SHP77 treated with DMSO at 0.1 percent for 48 hours (cell line): Measurements from ENCODE around the gene HSDL1.

Experiments used
- DNase-seq: peaks from one replicate; lab custom pipeline; 2025; lab: John Stamatoyannopoulos, UW

The HSDL1 gene

DNA sequence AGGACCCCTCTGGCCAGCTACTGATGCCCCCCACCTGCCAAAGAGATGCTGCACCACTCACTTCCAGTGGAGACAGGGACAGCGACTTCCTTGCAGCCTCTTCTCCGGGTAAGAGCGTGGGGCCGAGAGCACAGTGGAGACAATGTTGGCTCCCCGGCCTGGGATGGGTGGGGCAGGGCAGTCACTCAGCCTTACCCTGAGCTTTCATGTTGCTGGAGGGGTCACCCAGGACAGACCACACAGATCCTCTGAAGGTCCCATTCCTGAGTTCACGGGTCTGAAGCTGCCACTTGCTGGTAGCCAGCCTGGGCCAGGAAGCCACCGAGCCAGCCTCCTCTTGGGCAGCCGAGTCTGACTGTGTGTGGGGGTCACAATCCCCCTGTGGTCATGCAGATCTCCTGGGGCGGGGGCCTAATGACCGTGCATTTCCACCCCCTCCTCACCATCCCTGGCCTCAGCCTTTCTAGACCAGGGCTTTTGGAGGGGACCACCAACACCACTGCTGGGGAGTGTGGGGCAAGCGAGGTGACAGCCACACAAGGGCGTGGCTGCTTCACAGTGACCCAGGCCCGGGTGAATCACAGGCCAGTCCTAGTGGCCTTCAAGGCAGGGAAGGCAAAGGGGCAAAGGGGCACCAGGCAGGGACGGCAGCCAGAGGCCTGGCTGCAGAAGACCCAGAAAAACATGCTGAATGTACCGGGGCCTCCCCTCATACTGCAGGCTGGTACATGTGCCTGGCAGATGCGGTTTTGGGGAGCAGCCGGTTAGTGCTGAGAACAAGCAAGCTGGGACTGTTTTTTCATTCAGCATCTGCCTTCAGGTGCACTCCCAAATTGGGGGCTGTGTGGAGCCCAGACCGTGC lies 31.4 kb upstream of the HSDL1 start:
- no peak for DNase-seq

DNA sequence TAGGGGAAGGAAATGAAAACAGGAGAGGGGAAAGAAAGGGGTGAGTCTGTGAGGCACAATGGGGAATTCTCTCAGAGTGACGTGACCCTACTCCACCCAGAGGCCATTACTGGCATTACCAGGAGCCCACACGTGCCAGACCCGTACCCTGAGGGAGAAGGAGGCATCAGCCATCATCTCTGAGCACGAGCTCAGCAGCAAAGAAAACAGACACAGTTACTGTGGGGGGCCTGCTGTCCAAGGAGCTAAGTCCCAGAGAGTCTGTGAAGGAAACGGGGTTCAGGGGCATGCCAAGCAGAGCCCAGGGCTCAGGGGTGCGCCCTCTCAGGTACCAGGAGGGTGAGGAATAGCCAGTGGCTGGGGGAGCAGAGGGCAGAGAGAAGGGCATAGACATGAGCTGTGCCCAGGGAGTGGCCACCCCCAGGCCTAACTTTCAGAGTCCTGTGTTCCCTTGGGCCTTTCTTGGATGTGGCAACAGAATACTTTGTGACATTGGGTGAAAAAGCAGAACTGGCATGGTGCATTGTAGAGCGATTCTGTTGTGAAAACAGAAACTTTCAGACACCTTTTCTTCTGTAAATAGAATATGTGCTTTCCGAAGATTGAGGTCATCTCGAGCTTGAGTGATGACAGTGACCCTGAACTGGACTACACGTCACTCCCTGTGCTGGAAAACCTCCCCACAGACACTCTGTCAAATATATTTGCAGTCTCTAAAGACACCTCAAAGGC lies 30.5 kb upstream of the HSDL1 start:
- no peak for DNase-seq

DNA sequence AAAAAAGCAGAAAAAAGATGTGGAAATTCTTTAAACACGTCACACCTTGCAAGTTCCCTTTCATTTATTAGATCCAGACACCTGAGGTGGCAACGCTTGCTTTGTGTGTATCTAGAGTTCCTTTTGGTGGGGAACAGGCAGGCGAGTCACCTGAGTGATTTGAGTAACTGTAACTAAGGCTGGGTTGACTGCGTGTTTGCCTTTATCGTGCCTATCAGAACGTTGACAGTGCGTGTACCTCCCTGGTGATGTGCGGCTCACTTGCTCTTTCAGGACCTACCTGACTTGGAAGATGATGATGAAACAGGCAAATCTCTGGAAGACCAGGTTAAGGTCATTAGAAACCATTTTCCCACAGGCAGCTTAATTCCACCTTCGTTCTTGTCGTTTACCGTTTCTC lies 29.4 kb upstream of the HSDL1 start:
- no peak for DNase-seq

DNA sequence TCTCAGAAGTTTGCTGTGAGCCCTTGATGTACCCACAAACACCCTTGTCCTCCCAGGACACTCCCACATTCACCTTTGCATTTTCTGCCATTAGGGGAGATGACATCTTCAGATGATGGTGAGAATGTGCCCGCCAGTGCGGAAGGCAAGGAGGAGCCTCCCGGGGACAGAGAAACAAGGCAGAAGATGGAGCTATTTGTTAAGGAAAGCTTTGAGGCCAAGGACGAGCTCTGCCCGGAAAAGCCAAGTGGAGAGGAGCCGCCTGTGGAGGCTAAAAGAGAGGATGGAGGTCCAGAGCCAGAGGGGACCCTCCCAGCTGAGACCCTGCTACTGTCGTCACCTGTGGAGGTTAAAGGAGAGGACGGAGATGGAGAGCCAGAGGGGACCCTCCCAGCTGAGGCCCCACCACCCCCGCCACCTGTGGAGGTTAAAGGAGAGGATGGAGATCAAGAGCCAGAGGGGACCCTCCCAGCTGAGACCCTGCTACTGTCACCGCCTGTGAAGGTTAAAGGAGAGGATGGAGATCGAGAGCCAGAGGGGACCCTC lies 24.9 kb upstream of the HSDL1 start:
- DNase-seq: no peak

DNA sequence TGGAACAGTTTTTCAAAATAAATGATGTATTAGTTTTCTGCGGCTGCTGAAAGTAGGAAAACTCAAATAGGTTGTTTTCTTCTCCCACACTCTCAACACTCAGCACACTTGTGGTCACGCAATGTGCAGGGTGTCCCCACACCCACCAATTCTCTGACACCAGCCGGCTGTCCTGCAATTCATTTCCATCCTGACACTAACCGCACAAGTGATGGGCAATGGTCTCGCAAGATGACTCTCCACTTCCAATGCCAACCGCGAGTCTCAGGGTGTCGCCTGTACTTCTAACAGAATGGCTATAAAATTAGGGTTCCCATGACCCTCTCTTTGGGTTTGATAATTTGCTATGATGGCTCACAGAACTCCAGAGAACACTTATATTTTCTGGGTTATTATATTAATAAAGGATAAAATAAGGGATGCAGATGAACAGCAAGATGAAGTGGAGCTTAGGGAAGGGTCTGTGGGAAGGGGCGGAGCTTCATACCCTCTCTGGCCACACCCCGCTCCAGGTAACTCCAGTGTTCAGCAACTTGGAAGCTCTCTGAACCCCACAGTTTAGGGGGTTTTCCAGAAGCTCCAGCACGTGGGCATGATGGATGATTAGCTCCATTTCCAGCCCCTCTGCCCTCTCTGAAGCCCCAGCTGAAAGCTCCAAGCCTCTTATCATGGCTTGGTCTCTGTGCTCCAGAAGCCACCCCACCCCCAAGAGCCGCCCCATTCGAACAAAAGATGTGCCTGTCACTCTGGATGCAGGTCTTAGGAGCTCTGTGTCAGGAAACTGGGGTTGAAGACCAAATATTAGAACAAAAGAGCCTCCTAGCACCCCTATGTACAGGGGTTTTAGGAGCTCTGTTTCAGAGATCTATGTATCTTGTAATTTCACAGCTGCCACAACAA lies 22.1 kb upstream of the HSDL1 start:
- DNase-seq: no peak

DNA sequence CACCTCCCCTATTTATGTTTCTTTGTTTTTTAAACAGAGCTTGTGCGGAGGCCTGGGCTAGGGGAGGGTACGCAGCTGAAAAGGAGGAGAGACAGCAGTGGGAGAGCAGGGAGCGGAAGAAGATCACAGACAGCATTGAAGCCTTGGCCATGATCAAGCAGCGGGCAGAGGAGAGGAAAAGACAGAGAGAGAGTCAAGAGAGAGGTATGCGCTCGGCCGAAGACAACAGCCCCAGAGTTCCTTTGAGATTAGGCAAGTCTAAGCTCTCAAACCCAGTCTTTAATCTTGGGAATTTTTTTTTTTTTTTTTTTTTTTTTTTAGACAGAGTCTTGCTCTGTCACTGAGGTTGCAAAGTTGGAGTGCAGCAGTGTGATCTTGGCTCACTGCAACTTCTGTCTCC lies 20.8 kb upstream of the HSDL1 start:
- DNase-seq: no peak

DNA sequence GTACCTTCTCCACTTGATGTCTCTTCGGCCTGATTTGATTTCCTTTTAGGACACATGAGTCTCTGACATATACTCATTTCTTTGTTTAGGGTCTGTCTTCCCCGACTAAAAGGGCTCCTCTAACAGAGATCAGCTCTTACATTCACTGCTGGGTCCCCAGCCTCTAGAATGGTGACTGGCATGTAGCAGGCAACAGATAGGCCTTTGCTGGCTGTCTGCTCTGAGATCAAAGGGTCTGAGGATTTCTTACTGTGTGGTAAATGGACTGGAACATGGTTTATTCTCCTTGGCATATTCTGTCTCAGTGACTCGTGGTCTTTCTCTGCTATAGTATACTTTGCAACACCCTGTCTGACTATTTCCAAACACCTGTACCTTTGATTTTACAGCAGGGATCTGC lies 16.8 kb upstream of the HSDL1 start:
- no peak for DNase-seq

DNA sequence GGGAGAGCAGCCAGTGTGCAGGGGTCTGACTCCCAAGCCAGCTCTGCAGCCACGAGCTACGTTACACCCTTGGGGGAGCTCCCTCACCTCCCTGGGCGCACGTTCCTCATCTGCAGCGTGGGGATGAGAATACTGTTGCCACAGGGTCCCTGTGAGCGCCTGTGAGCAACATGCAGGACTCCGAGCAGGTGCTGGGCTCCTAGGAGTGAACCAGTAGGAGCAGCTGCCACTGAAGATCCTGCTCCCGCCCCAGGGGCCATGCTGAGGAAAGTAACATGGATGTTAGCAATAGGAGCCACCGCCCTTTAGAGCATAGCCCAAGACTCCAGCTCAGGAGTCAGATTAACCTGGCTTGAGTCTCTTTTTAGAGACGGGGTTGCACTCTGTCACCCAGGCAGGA lies 16.1 kb upstream of the HSDL1 start:
- no peak for DNase-seq

DNA sequence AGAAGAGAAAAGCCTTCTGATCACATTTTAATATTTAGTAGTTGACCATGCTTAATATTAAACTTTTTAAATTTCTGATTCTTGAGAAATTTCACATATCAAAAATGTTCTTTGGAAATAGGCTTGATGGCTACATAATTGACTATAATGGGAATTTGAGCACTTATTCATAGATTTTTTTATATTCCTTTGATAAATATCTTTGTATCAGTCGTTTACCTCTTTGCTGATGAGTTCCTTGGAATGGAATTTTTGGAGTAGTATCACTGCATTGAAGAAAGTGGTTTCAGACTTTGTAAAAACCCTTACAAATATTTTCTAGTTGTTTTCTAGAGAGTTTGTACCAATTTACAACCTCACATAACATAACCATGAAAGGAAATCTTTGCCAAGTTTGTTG lies 14.8 kb upstream of the HSDL1 start:
- DNase-seq: no peak

DNA sequence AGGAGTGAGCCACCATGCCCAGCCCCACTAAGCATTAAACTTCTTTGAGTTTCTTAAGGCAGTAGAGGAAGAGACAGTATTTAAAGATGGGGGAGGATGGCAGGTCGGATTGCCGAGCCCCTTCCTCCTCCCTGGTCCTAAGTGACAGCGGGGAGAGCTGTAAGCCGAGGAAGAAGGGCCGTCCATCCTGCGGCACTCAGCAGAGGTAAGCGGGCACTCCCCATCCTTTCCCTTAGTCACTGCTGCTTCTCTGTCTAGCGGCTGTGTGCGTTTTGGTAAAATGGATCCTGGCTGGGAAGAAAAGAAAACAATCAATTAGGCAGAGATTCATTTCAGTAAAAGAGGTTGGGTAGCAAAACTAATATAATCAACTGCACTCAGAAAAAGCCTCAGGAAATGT lies 14.0 kb upstream of the HSDL1 start:
- no peak for DNase-seq

DNA sequence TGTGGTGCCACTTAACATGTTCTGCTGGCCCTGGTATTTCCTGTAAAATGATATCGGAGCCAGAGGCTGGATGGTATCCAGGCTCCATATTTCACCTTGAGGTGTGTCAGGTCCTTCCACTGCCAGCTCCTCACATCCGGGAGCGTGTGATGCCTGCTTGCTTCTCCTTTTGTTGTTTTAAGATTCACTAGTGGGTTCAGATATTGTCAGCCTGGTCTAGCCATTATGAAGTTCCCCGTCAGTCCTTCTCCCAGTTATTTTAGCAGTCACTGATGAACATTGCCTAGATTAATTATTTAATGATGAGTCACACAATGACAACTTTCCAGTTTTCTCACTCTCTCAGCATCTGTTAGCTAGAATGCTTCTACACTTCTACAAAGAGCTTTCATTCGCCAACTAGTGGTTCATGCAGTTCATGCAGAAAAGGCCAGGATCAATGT lies 11.4 kb upstream of the HSDL1 start:
- DNase-seq: no peak

DNA sequence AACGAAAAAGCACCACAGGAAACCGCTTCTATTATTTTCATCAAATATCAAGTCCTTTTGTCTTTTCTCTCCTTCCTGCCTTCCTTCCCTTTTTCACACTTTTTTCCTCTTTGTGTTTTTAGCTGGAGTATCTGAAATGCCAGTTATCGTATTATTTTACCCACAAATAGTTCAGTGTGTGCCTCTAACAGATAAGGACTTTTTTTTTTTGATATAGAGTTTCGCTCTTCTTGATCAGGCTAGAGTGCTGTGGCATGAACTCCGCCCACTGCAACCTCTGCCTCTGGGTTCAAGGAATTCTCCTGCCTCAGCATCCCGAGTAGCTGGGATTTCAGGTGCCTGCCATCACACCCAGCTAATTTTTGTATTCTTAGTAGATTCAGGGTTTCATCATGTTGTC lies 10.8 kb upstream of the HSDL1 start:
- DNase-seq: no peak

DNA sequence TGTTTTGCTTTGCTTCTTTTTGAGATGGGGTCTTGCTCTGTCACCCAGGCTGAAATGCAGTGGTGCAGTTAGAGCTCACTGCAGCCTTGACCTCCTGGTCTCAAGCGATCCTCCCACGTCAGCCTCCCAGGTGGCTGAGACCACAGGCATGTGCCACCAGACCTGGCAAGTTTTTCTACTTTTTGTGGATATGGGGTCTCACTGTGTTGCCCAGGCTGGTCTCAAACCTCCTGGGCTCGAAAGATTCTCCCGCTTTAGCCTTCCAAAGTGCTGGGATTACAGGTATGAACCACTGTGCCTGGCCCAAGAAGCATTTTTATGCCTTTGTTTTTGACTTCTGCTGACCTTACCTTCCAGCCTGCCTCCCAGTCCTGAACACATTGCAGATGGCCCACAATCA lies 10.2 kb upstream of the HSDL1 start:
- DNase-seq: no peak

DNA sequence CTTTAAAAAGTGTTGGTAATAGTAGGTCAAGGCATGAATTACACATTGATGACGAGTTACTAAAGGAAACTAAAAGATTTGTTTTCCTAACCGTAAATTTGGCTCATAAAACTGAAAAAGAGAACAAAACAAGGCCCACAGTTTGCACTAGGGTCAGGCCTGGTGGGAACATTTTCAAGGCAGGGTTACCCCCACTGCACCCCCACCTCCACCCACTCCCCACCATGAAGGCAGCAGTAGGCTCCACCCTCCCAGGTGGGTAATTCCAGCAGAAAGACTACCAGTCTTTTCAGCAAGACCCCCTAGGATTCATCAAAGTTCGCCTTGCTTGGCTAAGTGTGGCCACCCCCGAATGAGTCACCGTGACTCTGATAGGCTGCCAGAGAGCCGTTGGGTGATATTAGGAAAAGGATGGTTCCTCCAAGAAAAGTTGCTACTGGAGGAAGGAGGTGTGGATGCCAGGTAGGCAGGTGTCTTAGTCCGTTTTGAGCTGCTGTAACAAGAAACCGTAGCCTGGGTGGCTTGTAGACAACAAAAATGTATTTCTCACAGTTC lies 8.8 kb upstream of the HSDL1 start:
- no peak for DNase-seq

DNA sequence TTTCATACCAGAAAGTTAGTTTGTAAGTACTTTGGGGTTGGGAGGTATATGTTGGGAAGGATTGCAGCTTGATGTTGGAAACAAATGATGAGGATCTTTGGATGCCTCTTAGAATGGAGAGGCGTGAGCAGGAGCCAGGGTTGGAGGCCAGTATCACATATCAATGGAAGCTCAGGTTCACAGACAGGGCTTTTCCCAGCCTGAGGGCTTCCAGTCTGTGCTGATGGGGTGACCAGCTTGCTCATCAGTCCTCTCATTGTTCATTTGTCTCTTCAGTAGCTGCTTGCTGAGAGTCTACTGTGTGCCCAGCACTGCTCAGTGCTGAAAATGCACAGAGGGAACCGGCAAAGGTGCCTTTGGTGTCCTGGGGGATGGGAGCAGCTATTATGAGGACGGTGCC lies 5.9 kb upstream of the HSDL1 start:
- no peak for DNase-seq

DNA sequence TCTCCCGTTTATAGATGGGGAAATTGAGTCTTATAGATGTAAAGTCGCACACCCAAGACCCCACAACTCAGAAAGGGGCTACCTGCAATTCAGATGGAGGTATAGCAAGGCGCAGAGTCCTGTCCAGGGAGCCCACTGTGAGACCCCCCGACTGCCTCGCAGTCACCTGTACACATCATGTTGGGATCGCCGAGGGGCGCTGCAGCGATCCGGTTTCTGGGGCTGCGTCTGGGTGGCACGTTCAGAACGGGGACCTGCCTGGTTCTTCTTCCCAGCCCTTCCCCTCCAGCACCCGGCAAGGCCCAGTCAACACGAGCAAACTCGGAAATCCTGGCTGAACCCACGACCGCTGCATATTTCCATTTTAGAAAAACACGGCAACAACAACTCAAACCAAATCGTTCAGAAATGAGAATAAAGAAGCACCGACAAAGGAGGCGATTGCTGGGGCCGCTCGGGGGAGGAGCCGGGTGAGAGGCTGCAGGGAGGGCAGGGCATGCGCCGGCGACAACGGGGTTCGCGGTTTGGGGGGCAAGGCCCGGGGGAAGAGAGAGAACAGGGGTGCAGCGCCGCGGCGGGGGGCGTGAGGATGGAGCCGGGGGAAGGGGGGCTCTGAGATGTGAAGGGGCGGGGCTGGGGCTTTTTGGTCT lies 643 bp downstream of the HSDL1 start:
- no peak for DNase-seq

DNA sequence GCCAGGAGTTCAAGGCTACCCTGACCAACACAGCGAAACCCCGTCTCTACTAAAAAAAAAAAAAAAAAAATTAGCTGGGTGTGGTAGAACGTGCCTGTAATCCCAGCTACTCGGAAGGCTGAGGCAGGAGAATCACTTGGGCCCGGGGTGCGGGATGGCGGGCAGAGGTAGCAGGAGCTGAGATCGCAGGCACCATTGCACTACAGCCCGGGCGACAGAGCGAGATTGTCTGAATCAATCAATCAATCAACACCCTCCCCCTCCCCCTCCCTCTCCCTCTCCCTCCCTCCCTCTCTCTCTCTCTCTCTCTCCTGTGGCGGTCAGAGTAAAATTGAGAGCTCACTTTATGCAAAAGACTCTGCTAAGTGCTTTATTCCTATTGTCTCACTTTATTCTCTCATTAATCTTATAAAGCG lies 1.2 kb downstream of the HSDL1 start:
- no peak for DNase-seq

DNA sequence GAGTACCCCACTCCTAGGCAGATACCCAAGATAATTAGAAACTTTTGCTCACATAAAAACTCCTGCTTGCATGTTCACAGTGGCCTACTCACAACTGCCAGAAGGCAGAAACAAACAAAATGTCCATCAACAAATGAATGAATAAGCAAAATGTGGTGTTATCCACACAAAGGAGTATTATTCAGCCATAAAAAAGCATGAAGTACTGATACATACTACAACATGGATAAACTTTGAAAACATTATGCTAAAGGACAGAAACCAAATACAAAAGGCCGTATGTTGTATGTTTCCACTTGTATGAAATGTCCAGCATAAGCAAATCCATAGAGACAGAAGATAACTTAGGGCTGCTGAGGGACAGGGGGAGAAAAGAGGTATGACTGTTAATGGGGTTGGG lies 1.9 kb downstream of the HSDL1 start:
- DNase-seq: no peak

DNA sequence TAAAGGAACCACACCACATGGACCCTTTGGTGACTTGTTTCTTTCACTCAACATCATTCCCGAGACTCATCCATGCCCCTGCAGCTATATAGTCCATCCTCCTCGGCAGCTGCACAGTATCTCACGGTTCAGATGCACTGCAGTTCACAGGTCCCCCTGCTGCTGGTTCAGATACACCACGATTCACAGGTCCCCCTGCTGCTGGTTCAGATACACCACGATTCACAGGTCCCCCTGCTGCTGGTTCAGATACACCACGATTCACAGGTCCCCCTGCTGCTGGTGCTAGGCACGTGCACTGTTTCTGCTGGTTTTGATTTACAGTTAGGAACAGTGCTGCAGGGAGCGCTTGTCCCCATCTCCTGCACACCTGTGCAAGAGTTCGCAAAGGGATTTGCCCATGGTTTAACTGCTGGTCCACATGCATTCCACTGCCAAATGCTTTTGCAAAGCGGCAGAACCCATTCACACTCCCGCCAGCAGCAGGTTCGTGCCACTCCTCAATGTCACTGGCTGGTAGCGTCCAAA lies 3.8 kb downstream of the HSDL1 start:
- no peak for DNase-seq

DNA sequence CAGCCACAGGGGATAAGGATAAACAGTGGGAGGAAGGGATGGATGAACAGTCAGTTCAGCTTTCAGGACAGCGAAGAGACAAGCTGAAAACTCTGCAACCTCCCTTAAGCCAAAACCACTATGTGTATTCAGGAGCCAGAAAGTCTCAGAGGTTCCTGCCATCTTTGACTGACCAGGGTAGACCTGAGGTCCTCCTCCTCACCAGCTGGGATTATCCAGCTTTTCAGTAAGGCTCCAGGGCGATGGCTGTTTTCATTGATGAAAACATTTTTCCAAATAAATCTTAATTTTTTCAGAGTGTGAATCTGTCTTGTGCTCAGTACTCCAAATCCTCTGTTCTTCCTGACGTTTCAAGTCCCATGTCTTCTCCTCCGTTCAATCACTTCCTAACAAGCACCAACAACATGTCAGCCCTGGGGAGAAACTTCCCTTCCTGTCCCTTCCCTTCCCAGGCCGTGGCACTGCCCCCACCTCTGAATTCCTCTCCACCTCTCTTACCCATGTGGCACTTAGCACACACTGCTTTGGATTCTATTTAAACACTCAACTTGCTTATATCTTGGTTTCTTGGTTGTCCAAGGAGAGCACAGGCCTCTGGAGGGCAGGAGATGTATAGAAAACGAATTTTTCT lies 5.2 kb downstream of the HSDL1 start:
- DNase-seq: no peak
